CD4-positive, alpha-beta T cell treated with Interleukin-17A for 4 hours (primary cell): ENCODE data around the gene VWA3A.

ENCODE experiments used
- DNase-seq: peaks from one replicate; pipeline ENCODE4 v3.0.0-alpha.2; 2020; ENCODE audit warnings: mixed read lengths

The VWA3A gene

DNA sequence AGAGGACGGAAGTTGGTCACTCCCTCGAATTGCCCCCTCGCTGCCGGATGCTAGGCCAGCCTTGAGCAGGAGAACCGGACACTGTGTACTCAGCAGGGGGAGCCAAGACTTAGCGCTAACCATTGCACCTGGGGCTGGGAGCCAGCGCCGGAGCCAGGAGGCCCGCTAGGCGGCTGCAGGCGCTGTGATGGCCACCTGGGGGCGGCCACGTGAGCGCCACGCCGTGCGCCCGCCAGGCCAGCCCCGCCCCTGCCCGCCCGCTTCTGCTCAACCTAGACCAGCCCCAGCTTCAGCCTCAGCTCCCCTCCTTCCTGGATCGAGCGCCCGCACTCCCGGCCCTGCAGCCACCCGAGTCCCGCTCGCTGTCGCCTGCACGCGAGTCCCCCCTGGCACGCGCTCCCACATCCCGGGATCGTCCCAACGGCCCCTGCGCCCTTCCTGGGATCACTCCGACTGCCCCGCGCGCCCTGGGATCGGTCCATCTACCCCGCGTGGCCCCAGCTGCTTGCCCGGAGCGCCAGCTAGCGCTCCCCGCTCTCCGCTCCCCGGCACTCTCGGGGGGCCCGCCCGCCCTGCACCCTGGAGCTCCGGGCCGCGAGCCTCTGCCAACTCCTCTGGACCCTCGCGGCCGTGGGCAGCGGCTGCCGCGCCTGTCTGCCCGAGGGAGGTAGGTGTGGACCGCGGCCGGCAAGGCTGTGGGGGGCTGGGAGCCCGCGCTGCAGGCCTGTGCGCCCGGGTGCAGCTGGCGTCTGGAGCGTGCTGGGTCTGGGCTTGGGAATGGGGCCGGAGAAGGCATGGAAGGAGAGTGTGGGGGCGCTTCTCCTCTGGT, 113.9 kb downstream of the VWA3A start, which contains the start of gene EEF2K:
TSS of gene EEF2K (plus strand) at position 266 of the 829 bp plus-strand sequence. CDS start 19,452 bp downstream, outside the sequence.
- peak; percentile 90 for DNase-seq
